Ectodermal cell (in vitro differentiated cells): Measurements from ENCODE around the gene SEBOX.
A peak's percentile ranks its signal among the peaks of the same experiment; 100 is the strongest.
"Not testable (repeated sequence)": the region's sequence is repeated elsewhere in the genome, so short reads cannot be mapped to it uniquely, and the experiment has no call there.

Experiments
- H3K27ac ChIP-seq: 2 replicates; pipeline ENCODE4 v1.7.0; 2013; ENCODE audit warnings: mild to moderate bottlenecking, low read depth, low read length; ENCODE audit not compliant: insufficient read depth, poor library complexity, severe bottlenecking
- H3K27me3 ChIP-seq: 2 replicates; pipeline ENCODE4 v1.7.0; 2013; ENCODE audit warnings: mild to moderate bottlenecking, low read length; ENCODE audit not compliant: insufficient read depth, control insufficient read depth, poor library complexity, severe bottlenecking
- H3K36me3 ChIP-seq: one replicate; pipeline ENCODE4 v1.7.0; 2013; ENCODE audit warnings: low read length; ENCODE audit not compliant: control insufficient read depth, insufficient read depth
- H3K4me1 ChIP-seq: one replicate; pipeline ENCODE4 v1.7.0; 2013; ENCODE audit warnings: low read length; ENCODE audit not compliant: control insufficient read depth, insufficient read depth
- H3K4me3 ChIP-seq: 2 replicates; pipeline ENCODE4 v1.7.0; 2013; ENCODE audit warnings: low read depth, low read length, control low read depth; ENCODE audit not compliant: insufficient read depth
- H3K9me3 ChIP-seq: 2 replicates; pipeline ENCODE4 v1.7.0; 2013; ENCODE audit warnings: mild to moderate bottlenecking, low read length, moderate library complexity; ENCODE audit not compliant: control insufficient read depth
- WGBS, 2 experiments: methylation state at CpG; one replicate each; pipeline ENCODE4 v1.1.7; 2013; ENCODE audit warnings: missing lambda C conversion rate in 2 of 2; 5-methylcytosine and 5-hydroxymethylcytosine counted together

The SEBOX gene

DNA sequence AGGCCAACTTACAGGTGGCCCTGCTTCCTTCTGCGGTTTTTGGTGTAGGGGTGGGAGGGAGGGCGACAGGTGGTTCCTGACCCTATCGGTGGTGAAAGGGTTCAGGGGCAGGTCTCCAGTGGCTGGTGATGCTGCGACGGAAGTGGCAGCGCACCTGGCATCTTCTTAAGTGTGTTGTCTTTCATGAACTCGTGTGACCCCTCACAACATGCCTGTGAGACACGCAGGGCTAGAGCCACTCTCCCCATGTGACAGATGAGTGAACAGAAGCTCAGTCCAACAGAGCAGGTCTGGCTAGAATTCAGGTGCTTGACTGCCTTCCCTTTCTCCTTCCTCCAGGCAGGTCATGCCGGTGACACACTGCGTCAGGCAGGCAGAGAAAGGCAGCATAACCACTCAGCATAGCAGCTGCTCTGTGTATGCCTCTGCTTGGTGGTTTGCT, 21.5 kb downstream of the SEBOX start:
- peaks cover 35% of the 10 kb centered on the region for H3K36me3 ChIP-seq
- no peaks in the 10 kb centered on the region for H3K9me3 ChIP-seq
- no peak overlapping the region for H3K27ac ChIP-seq
- 92 to 97% methylated on average over 10 of the region's 10 CpGs for WGBS, 2 experiments
- no peak overlapping the region for H3K4me3 ChIP-seq
- no peaks in the 10 kb centered on the region for H3K27me3 ChIP-seq
- peaks cover 4% of the 10 kb centered on the region for H3K4me1 ChIP-seq

GRCh38 chr17:28342313-28342712, 22.7 kb downstream of the SEBOX start:
- Histone ChIP-seq H3K9me3 (no peaks in the 10 kb centered on the region), H3K36me3 (peaks cover 35% of the 10 kb centered on the region), H3K27ac (no peak overlapping the region), H3K4me3 (no peak overlapping the region), H3K27me3 (no peaks in the 10 kb centered on the region), H3K4me1 (peaks cover 4% of the 10 kb centered on the region)
- 96% methylated on average over 14 of the region's 14 CpGs for WGBS, 2 experiments

GRCh38 chr17:28341516-28341915, 23.5 kb downstream of the SEBOX start:
- Histone ChIP-seq H3K27ac (no peak overlapping the region), H3K4me3 (no peak overlapping the region), H3K9me3 (no peaks in the 10 kb centered on the region), H3K36me3 (peaks cover 35% of the 10 kb centered on the region), H3K4me1 (peaks cover 11% of the 10 kb centered on the region), H3K27me3 (no peaks in the 10 kb centered on the region)
- WGBS, 2 experiments, result 95% methylated on average over 11 of the region's 11 CpGs

DNA sequence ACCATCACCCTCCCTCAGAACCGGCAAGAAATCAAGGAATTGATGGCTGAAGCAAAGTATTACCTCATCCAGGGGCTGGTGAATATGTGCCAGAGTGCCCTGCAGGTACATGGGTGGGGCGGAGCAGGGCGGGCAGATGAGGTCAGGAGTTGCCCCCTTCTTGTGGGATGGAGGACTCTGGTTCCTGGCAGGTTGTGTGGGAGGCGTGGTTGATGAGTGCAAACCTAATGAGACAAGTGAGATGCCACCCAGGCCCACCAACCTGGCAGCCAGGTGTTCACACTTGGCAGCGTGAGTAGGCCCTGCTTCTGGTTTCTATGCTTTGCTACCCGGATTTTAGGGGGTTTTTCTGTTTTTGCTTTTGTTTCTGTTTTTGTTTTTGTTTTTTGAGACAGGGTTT, 24.6 kb downstream of the SEBOX start:
- 94 to 95% methylated on average over 6 of the region's 6 CpGs for WGBS, 2 experiments
- peaks cover 29% of the 10 kb centered on the region for H3K36me3 ChIP-seq
- H3K27me3 ChIP-seq, result no peaks in the 10 kb centered on the region

DNA sequence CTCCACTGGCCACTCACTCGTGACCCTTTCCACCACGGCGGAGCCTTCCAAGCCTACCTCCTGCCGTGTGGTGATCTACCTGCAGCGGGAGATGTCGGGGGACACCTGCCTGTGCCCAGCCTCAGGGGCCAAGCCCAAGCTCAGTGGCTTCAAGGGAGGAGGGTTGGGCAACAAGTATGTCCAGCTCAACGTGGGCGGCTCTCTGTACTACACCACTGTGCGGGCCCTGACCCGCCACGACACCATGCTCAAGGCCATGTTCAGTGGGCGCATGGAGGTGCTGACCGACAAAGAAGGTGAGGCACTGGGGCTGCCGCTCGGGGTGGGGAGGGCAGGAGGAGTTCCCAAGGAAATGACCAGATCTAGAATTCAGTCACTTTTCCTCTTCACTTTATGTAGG, 25.6 kb downstream of the SEBOX start:
- Histone ChIP-seq H3K4me1 (peaks cover 10% of the 10 kb centered on the region), H3K9me3 (no peaks in the 10 kb centered on the region), H3K27me3 (no peaks in the 10 kb centered on the region), H3K27ac (no peak overlapping the region), H3K36me3 (peaks cover 22% of the 10 kb centered on the region), H3K4me3 (no peak overlapping the region)
- 95% methylated on average over 15 of the region's 15 CpGs for WGBS, 2 experiments

More for the DNA sequence above, 24.6 kb downstream of the SEBOX start:
- Histone ChIP-seq H3K9me3 (no peaks in the 10 kb centered on the region), H3K4me3 (no peak overlapping the region), H3K27ac (no peak overlapping the region), H3K4me1 (peaks cover 7% of the 10 kb centered on the region)

GRCh38 chr17:28338769-28339212, 26.2 kb downstream of the SEBOX start:
- not testable (repeated sequence) for H3K27me3 ChIP-seq, H3K9me3 ChIP-seq, H3K27ac ChIP-seq, H3K4me3 ChIP-seq
- peaks cover 12% of the 10 kb centered on the region for H3K4me1 ChIP-seq
- H3K36me3 ChIP-seq, result peaks cover 20% of the 10 kb centered on the region
- 94 to 96% methylated on average over 8 of the region's 8 CpGs for WGBS, 2 experiments

DNA sequence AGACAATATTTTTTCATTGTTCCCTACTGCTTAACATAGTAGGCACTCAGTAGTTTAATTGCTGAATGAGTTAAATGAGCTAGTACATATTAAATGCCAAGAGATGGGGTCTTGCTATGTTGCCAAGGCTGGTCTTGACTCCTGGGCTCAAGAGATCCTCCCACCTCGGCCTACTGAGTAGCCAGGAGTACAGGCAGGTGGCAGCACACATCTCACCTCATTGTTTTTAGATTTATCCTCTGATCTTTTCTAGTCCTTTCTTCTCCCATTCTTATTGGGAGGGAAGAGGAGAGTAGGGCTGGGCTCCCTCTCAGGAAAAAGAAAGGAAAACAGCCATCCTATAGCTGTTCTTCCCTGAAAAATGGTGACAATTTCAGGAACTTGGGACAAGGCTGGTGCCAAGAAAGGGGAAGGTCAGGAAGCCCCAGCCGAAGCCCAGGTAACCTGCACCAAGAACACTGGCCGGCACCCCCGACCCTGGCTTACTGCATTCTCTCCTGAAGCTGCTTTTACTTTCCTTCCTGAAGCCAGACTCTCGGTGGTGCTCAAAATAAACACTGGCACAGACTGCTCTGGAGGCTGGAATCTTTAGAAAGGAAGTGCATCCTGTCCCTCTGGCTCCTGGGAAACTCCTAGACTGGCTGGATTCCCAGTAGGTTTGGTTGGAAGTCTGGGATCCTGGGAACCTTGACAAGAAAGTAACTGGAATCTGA, 26.8 kb downstream of the SEBOX start:
- Histone ChIP-seq H3K9me3 (no peaks in the 10 kb centered on the region), H3K27me3 (no peaks in the 10 kb centered on the region), H3K27ac (no peak overlapping the region), H3K4me1 (peaks cover 12% of the 10 kb centered on the region), H3K4me3 (no peak overlapping the region), H3K36me3 (peaks cover 16% of the 10 kb centered on the region)
- WGBS, 2 experiments, result 87 to 92% methylated on average over 5 of the region's 5 CpGs

DNA sequence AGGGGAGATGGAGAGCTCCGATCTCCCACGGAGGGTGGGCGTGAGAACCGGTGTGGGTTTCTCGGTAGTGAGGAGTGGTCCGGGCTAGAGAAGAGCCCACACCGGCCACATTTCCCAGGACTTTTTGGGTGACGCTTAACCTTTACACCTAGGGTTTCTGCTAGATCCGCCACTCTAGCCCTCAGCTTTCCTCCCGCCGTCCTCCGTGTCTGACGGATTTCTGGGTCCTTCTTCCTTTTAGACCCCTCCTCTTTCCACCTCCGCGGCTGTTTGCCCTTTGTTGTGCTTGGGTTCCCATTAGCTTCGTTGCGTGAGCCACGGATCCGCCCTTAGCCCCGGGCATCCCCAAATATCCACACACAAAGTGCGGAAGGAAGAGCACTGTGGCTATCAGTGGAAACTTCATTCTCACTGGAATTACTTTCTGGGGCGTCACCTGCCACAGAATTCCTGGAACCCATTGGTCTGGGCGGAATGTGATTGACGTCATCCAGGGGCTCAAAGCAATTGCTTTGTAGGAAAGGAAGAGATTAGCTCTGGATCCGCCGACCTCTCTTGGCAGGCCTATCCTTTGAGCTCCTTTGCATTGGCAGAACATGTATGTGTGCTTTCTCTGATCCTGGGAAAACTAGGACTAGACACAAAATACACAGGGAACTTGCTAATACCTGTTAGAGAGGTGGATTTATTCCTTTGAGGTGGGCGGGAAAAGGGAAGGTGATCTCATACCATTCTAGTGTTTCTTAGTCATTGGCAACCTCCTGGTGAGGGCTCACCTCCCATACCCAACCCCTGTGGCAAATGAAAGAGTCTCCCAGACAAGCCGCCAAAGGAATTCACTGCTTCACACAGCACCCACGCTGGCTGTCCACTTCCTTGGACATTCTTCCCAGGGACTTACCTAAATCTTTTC, 28.8 kb downstream of the SEBOX start:
- 3 to 5% methylated on average over 29 of the region's 29 CpGs for WGBS, 2 experiments
- Histone ChIP-seq H3K27ac (peak overlapping the region; percentile 94), H3K4me3 (peak overlapping the region; percentile 98)

GRCh38 chr17:28335201-28335958, 29.6 kb downstream of the SEBOX start, which contains the start of the genes IFT20 and TNFAIP1:
TSS of gene IFT20 (minus strand) at chr17:28335472. CDS start at chr17:28331985, 3,487 bp downstream.
TSS of gene TNFAIP1 (plus strand) at chr17:28335761. CDS start at chr17:28339522, 3,761 bp downstream.
- H3K4me1 ChIP-seq, result peaks cover 12% of the 10 kb centered on the region
- no peaks in the 10 kb centered on the region for H3K36me3 ChIP-seq
- H3K27ac ChIP-seq, result peak within 1 kb of the TSS; percentile 94
- peak within 1 kb of the TSS; percentile 98 for H3K4me3 ChIP-seq
- H3K9me3 ChIP-seq, result no peaks in the 10 kb centered on the region
- 0% methylated on average over 62 of the region's 62 CpGs for WGBS, 2 experiments
- H3K27me3 ChIP-seq, result no peaks in the 10 kb centered on the region

More for the DNA sequence above, 28.8 kb downstream of the SEBOX start:
- Histone ChIP-seq H3K36me3 (no peaks in the 10 kb centered on the region), H3K4me1 (peaks cover 12% of the 10 kb centered on the region), H3K27me3 (no peaks in the 10 kb centered on the region), H3K9me3 (no peaks in the 10 kb centered on the region)
